ENCODE data around the gene GPC2. TPM values are rescaled to one million over a fixed set of nuclear protein-coding genes. Genes with fewer than 3 reads are reported as not detected.
"Not testable (repeated sequence)": the region's sequence is repeated elsewhere in the genome, so short reads cannot be mapped to it uniquely, and the experiment has no call there.

Gene GPC2
- total and polyA plus RNA-seq, 2 donors = 0.80 to 3.7 TPM

GRCh38 chr7:100141555-100141949 is 35.6 kb downstream of the GPC2 start:
- DNase-seq (ENCODE audit: extremely low spot score) = no peak
- Histone ChIP-seq H3K27ac (ENCODE audit: low read depth) (no peak overlapping the region), H3K36me3 (ENCODE audit: insufficient read depth) (no peaks in the 10 kb centered on the region), H3K4me1 (ENCODE audit: insufficient read depth) (no peaks in the 10 kb centered on the region), H3K4me3 (ENCODE audit: low read depth, low read length) (no peak overlapping the region)
- 56% methylated on average over 3 of the region's 3 CpGs for WGBS

- Histone ChIP-seq H3K36me3 (ENCODE audit: insufficient read depth) (no peaks in the 10 kb centered on the region), H3K4me1 (ENCODE audit: insufficient read depth) (no peaks in the 10 kb centered on the region), H3K27ac (ENCODE audit: low read depth) (no peak overlapping the region), H3K4me3 (ENCODE audit: low read depth, low read length) (no peak overlapping the region)
- WGBS = 83% methylated on average over 13 of the region's 13 CpGs
- DNase-seq (ENCODE audit: extremely low spot score) = no peak
Observed at GRCh38 chr7:100137851-100138760, 39.1 kb downstream of the GPC2 start.

- Histone ChIP-seq H3K36me3 (ENCODE audit: insufficient read depth) (no peaks in the 10 kb centered on the region), H3K4me1 (ENCODE audit: insufficient read depth) (no peaks in the 10 kb centered on the region), H3K27ac (ENCODE audit: low read depth) (no peak overlapping the region), H3K4me3 (ENCODE audit: low read depth, low read length) (no peak overlapping the region)
- 10% methylated on average over 3 of the region's 3 CpGs for WGBS
- DNase-seq (ENCODE audit: extremely low spot score) = no peak
Observed at GRCh38 chr7:100132697-100133151, 44.5 kb downstream of the GPC2 start.

- no peaks in the 10 kb centered on the region for H3K4me1 ChIP-seq (ENCODE audit: insufficient read depth)
- H3K27ac ChIP-seq (ENCODE audit: low read depth) = no peak overlapping the region
- no peaks in the 10 kb centered on the region for H3K36me3 ChIP-seq (ENCODE audit: insufficient read depth)
- no peak overlapping the region for H3K4me3 ChIP-seq (ENCODE audit: low read depth, low read length)
- no peak for DNase-seq (ENCODE audit: extremely low spot score)
- 61% methylated on average over 7 of the region's 7 CpGs for WGBS
Observed at GRCh38 chr7:100132126-100132525, 45.1 kb downstream of the GPC2 start.

- no peaks in the 10 kb centered on the region for H3K4me1 ChIP-seq (ENCODE audit: insufficient read depth)
- DNase-seq (ENCODE audit: extremely low spot score) = no peak
- 12% methylated on average over 24 of the region's 24 CpGs for WGBS
- H3K36me3 ChIP-seq (ENCODE audit: insufficient read depth) = no peaks in the 10 kb centered on the region
- H3K4me3 ChIP-seq (ENCODE audit: low read depth, low read length) = no peak overlapping the region
- H3K27ac ChIP-seq (ENCODE audit: low read depth) = no peak overlapping the region
Observed at GRCh38 chr7:100130608-100131453, 46.4 kb downstream of the GPC2 start.

- not testable (repeated sequence) for H3K4me1 ChIP-seq (ENCODE audit: insufficient read depth); DNase-seq (ENCODE audit: extremely low spot score); H3K27ac ChIP-seq (ENCODE audit: low read depth); H3K4me3 ChIP-seq (ENCODE audit: low read depth, low read length); H3K36me3 ChIP-seq (ENCODE audit: insufficient read depth)
- WGBS = 90% methylated on average over 1 of the region's 1 CpG
Observed at GRCh38 chr7:100130220-100130607, 47.0 kb downstream of the GPC2 start.

- H3K27ac ChIP-seq (ENCODE audit: low read depth) = no peak overlapping the region
Observed at GRCh38 chr7:100128637-100128963, 48.6 kb downstream of the GPC2 start.

GRCh38 chr7:100127866-100128636 is 49.1 kb downstream of the GPC2 start:
- Histone ChIP-seq H3K4me1 (ENCODE audit: insufficient read depth) (no peaks in the 10 kb centered on the region), H3K36me3 (ENCODE audit: insufficient read depth) (no peaks in the 10 kb centered on the region), H3K27ac (ENCODE audit: low read depth) (peak overlapping the region; percentile 89), H3K4me3 (ENCODE audit: low read depth, low read length) (peak overlapping the region; percentile 75)
- WGBS = 3% methylated on average over 37 of the region's 37 CpGs
- no peak for DNase-seq (ENCODE audit: extremely low spot score)

More at GRCh38 chr7:100128637-100128963, 48.6 kb downstream of the GPC2 start:
- 61% methylated on average over 1 of the region's 1 CpG for WGBS
- DNase-seq (ENCODE audit: extremely low spot score) = no peak
- H3K4me1 ChIP-seq (ENCODE audit: insufficient read depth) = no peaks in the 10 kb centered on the region
- H3K4me3 ChIP-seq (ENCODE audit: low read depth, low read length) = no peak overlapping the region
- H3K36me3 ChIP-seq (ENCODE audit: insufficient read depth) = no peaks in the 10 kb centered on the region

GRCh38 chr7:100126931-100127865 is 50.0 kb downstream of the GPC2 start, which contains the start of gene MBLAC1:
Gene MBLAC1 (plus strand): TSS chr7:100126967. CDS start chr7:100127396, 429 bp downstream.
- no peaks in the 10 kb centered on the region for H3K36me3 ChIP-seq (ENCODE audit: insufficient read depth)
- WGBS = under 1% methylated on average over 85 of the region's 85 CpGs
- peak within 1 kb of the TSS; percentile 75 for H3K4me3 ChIP-seq (ENCODE audit: low read depth, low read length)
- peak within 1 kb of the TSS; percentile 94 for H3K27ac ChIP-seq (ENCODE audit: low read depth)
- H3K4me1 ChIP-seq (ENCODE audit: insufficient read depth) = no peaks in the 10 kb centered on the region
- DNase-seq (ENCODE audit: extremely low spot score) = peak; percentile 90

- WGBS = 12% methylated on average over 29 of the region's 29 CpGs
- DNase-seq (ENCODE audit: extremely low spot score) = no peak
- Histone ChIP-seq H3K4me3 (ENCODE audit: low read depth, low read length) (peak overlapping the region; percentile 75), H3K27ac (ENCODE audit: low read depth) (peak overlapping the region; percentile 94), H3K36me3 (ENCODE audit: insufficient read depth) (no peaks in the 10 kb centered on the region), H3K4me1 (ENCODE audit: insufficient read depth) (no peaks in the 10 kb centered on the region)
Observed at GRCh38 chr7:100126239-100126930, 50.8 kb downstream of the GPC2 start.

GRCh38 chr7:100124301-100125230 is 52.6 kb downstream of the GPC2 start:
- WGBS = 84% methylated on average over 4 of the region's 4 CpGs
- Histone ChIP-seq H3K27ac (ENCODE audit: low read depth) (no peak overlapping the region), H3K36me3 (ENCODE audit: insufficient read depth) (no peaks in the 10 kb centered on the region), H3K4me3 (ENCODE audit: low read depth, low read length) (no peak overlapping the region), H3K4me1 (ENCODE audit: insufficient read depth) (no peaks in the 10 kb centered on the region)
- DNase-seq (ENCODE audit: extremely low spot score) = no peak
